NK-92 treated with Interleukin-12 subunit alpha and Interleukin-12 subunit beta, amount 100 ng/mL, for 24 hours (cell line): ENCODE data around the gene GOLGA8B.
"Not testable (repeated sequence)": the region's sequence is repeated elsewhere in the genome, so short reads cannot be mapped to it uniquely, and the experiment has no call there.

ENCODE experiments used
- DNase-seq: peaks from one replicate; lab custom pipeline; 2025; lab: John Stamatoyannopoulos, UW

The GOLGA8B gene

GRCh38 chr15:34555162-34555561 lies 28.3 kb downstream of the GOLGA8B start:
- DNase-seq: not testable (repeated sequence)

- DNase-seq: not testable (repeated sequence)
These were observed 28.7 kb downstream of the GOLGA8B start for GRCh38 chr15:34554716-34555115.

GRCh38 chr15:34554126-34554525 lies 29.3 kb downstream of the GOLGA8B start:
- not testable (repeated sequence) for DNase-seq

GRCh38 chr15:34550129-34550528 lies 33.3 kb downstream of the GOLGA8B start:
- not testable (repeated sequence) for DNase-seq

- not testable (repeated sequence) for DNase-seq
These were observed 34.1 kb downstream of the GOLGA8B start for GRCh38 chr15:34549381-34549809.

GRCh38 chr15:34543860-34544649 lies 39.4 kb downstream of the GOLGA8B start:
- not testable (repeated sequence) for DNase-seq

- not testable (repeated sequence) for DNase-seq
These were observed 47.6 kb downstream of the GOLGA8B start for GRCh38 chr15:34535857-34536256.
